NCI-H2029 treated with DMSO at 0.1 percent for 48 hours (cell line): Measurements from ENCODE around the gene SSBP2.

Source experiments
- DNase-seq: peaks from one replicate; lab custom pipeline; 2025; lab: John Stamatoyannopoulos, UW

SSBP2 gene

GRCh38 chr5:81751009-81751835 is at the start of gene SSBP2:
TSS of gene SSBP2 (minus strand) at chr5:81751097. CDS start at chr5:81751042, 55 bp downstream.
- peak; percentile 95 for DNase-seq

GRCh38 chr5:81795666-81796065 is 44.8 kb upstream of the SSBP2 start:
- DNase-seq, result no peak

- DNase-seq, result no peak
Measured at GRCh38 chr5:81794226-81794625, 43.3 kb upstream of the SSBP2 start.

- no peak for DNase-seq
Measured at GRCh38 chr5:81790336-81790735, 39.4 kb upstream of the SSBP2 start.

GRCh38 chr5:81789033-81789432 is 38.1 kb upstream of the SSBP2 start:
- DNase-seq, result no peak

GRCh38 chr5:81788329-81788728 is 37.4 kb upstream of the SSBP2 start:
- DNase-seq, result no peak

- no peak for DNase-seq
Measured at GRCh38 chr5:81787474-81788242, 36.8 kb upstream of the SSBP2 start.

GRCh38 chr5:81786991-81787390 is 36.1 kb upstream of the SSBP2 start:
- no peak for DNase-seq

- no peak for DNase-seq
Measured at GRCh38 chr5:81786496-81786895, 35.6 kb upstream of the SSBP2 start.

GRCh38 chr5:81785322-81785721 is 34.4 kb upstream of the SSBP2 start:
- no peak for DNase-seq

- no peak for DNase-seq
Measured at GRCh38 chr5:81783401-81783800, 32.5 kb upstream of the SSBP2 start.

GRCh38 chr5:81782811-81783210 is 31.9 kb upstream of the SSBP2 start:
- DNase-seq, result peak; percentile 1

- DNase-seq, result no peak
Measured at GRCh38 chr5:81779916-81780266, 29.0 kb upstream of the SSBP2 start.

- peak; percentile 59 for DNase-seq
Measured at GRCh38 chr5:81779125-81779915, 28.4 kb upstream of the SSBP2 start.

GRCh38 chr5:81778642-81779041 is 27.7 kb upstream of the SSBP2 start:
- no peak for DNase-seq

GRCh38 chr5:81776258-81776657 is 25.4 kb upstream of the SSBP2 start:
- no peak for DNase-seq

- no peak for DNase-seq
Measured at GRCh38 chr5:81774374-81774773, 23.5 kb upstream of the SSBP2 start.

GRCh38 chr5:81773574-81773973 is 22.7 kb upstream of the SSBP2 start:
- DNase-seq, result no peak

GRCh38 chr5:81773161-81773560 is 22.3 kb upstream of the SSBP2 start:
- DNase-seq, result no peak

- no peak for DNase-seq
Measured at GRCh38 chr5:81772488-81772887, 21.6 kb upstream of the SSBP2 start.

GRCh38 chr5:81768935-81769452 is 18.1 kb upstream of the SSBP2 start:
- no peak for DNase-seq

- no peak for DNase-seq
Measured at GRCh38 chr5:81767938-81768337, 17.0 kb upstream of the SSBP2 start.
